ENCODE results near the gene ACSL5. TPM values are rescaled to one million over a fixed set of nuclear protein-coding genes. Genes with fewer than 3 reads are reported as not detected.

The ACSL5 gene
- total RNA-seq, 2 experiments from 2014 or later, result 55.8 to 59.5 TPM

- POLR2A ChIA-PET, result no interaction called here
- DNase-seq (no peak), ATAC-seq (ENCODE audit: low read depth) (no peak)
- Mint-ChIP-seq H3K9me3 (no peaks in the 10 kb centered on the region), H3K36me3 (no peaks in the 10 kb centered on the region), H3K27ac (no peak overlapping the region), H3K4me1 (no peaks in the 10 kb centered on the region), H3K27me3 (peaks cover 3% of the 10 kb centered on the region), H3K4me3 (no peak overlapping the region)
Measured at GRCh38 chr10:112344261-112344660, 29.7 kb upstream of the ACSL5 start.

DNA sequence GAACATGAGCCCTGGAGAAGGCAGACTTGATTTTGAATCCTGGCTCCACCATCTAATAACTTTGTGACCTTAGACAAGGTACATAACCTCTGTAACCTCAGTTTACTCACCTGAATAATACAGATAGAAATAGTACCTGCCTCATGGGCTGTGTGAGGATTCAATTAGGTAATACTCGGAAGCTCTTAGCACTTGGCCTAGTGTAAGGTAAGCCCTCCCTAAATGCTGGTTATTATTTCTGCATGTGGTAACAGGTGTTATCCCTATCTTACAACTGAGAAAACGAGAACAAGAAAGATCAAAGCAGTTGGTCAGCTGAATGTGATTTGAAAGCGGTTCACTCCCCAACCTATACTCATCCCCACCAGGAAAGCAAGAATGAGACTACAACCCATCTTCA is 28.7 kb upstream of the ACSL5 start:
- DNase-seq, result no peak
- no peaks in the 10 kb centered on the region for H3K4me1 Mint-ChIP-seq
- no peak overlapping the region for H3K27ac Mint-ChIP-seq
- POLR2A ChIA-PET, result no interaction called here
- peaks cover 3% of the 10 kb centered on the region for H3K27me3 Mint-ChIP-seq
- no peak overlapping the region for H3K4me3 Mint-ChIP-seq
- H3K36me3 Mint-ChIP-seq, result no peaks in the 10 kb centered on the region
- H3K9me3 Mint-ChIP-seq, result no peaks in the 10 kb centered on the region
- ATAC-seq (ENCODE audit: low read depth), result no peak

- no peaks in the 10 kb centered on the region for H3K9me3 Mint-ChIP-seq
- no peak overlapping the region for H3K4me3 Mint-ChIP-seq
- POLR2A ChIA-PET, result no interaction called here
- H3K4me1 Mint-ChIP-seq, result no peaks in the 10 kb centered on the region
- no peak overlapping the region for H3K27ac Mint-ChIP-seq
- H3K36me3 Mint-ChIP-seq, result no peaks in the 10 kb centered on the region
- DNase-seq (no peak), ATAC-seq (ENCODE audit: low read depth) (no peak)
- peaks cover 3% of the 10 kb centered on the region for H3K27me3 Mint-ChIP-seq
Measured at GRCh38 chr10:112345743-112346142, 28.2 kb upstream of the ACSL5 start.

DNA sequence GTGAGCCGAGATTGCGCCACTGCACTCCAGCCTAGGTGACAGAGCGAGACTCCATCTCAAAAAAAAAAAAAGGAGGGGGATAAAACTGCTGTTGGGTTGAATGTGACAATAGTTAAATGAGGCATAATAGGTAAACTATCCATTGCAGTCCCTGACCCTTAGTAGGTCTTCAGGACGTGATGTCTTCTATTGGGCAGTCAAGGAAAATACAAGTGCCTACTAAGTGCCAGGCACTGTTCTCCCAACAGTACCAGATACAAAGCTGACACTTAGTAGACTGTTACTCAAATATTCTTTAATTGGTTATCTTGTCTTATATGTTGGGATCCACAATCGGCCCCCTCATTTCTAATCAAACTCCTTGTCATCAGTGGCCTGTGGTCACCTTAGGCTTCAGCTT is 27.1 kb upstream of the ACSL5 start:
- Mint-ChIP-seq H3K9me3 (no peaks in the 10 kb centered on the region), H3K4me3 (no peak overlapping the region), H3K27ac (no peak overlapping the region), H3K36me3 (no peaks in the 10 kb centered on the region), H3K4me1 (no peaks in the 10 kb centered on the region), H3K27me3 (peaks cover 3% of the 10 kb centered on the region)
- DNase-seq (no peak), ATAC-seq (ENCODE audit: low read depth) (no peak)
- POLR2A ChIA-PET, result no interaction called here

- Mint-ChIP-seq H3K4me3 (no peak overlapping the region), H3K9me3 (no peaks in the 10 kb centered on the region), H3K27me3 (peaks cover 3% of the 10 kb centered on the region), H3K36me3 (no peaks in the 10 kb centered on the region), H3K27ac (no peak overlapping the region), H3K4me1 (no peaks in the 10 kb centered on the region)
- POLR2A ChIA-PET, result no interaction called here
- no peak for ATAC-seq (ENCODE audit: low read depth)
- DNase-seq, result no peak
Measured at GRCh38 chr10:112347709-112348671, 25.9 kb upstream of the ACSL5 start.

- Mint-ChIP-seq H3K9me3 (no peaks in the 10 kb centered on the region), H3K27me3 (peaks cover 3% of the 10 kb centered on the region), H3K27ac (no peak overlapping the region), H3K4me3 (no peak overlapping the region), H3K36me3 (no peaks in the 10 kb centered on the region), H3K4me1 (no peaks in the 10 kb centered on the region)
- POLR2A ChIA-PET, result no interaction called here
- no peak for DNase-seq
- no peak for ATAC-seq (ENCODE audit: low read depth)
Measured at GRCh38 chr10:112348759-112349158, 25.2 kb upstream of the ACSL5 start.

GRCh38 chr10:112349521-112350085 is 24.3 kb upstream of the ACSL5 start:
- Mint-ChIP-seq H3K9me3 (no peaks in the 10 kb centered on the region), H3K27ac (no peak overlapping the region), H3K4me3 (no peak overlapping the region), H3K27me3 (peaks cover 3% of the 10 kb centered on the region), H3K36me3 (no peaks in the 10 kb centered on the region), H3K4me1 (no peaks in the 10 kb centered on the region)
- ATAC-seq (ENCODE audit: low read depth), result no peak
- DNase-seq, result no peak
- POLR2A ChIA-PET, result no interaction called here

DNA sequence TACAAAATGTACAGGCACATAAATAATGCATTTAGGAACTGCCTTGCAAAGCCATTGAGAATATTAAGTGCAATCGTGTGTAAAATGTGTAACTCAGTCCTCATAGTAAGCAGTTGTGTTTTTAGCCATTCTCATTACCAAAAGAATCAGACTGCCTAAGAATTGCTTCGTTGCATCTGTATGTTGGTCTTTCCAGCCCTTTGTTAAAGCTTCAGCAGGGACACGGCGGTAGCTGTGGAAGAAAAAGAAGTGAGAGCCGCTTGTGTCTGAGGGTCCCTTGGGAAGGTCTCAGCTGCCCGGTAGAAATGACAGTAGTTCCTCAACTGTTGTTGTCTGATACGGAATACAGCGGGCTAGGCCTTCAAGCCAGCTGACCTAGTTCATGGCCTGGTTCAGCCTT is 22.8 kb upstream of the ACSL5 start:
- no peaks in the 10 kb centered on the region for H3K9me3 Mint-ChIP-seq
- DNase-seq (no peak), ATAC-seq (ENCODE audit: low read depth) (no peak)
- no peaks in the 10 kb centered on the region for H3K4me1 Mint-ChIP-seq
- H3K4me3 Mint-ChIP-seq, result no peak overlapping the region
- peaks cover 3% of the 10 kb centered on the region for H3K27me3 Mint-ChIP-seq
- POLR2A ChIA-PET, result interaction anchor here (0.6 kb wide), 1 partner anchor 63 kb away, joined by 8 read pairs; no protein-coding TSS in a partner anchor
- H3K27ac Mint-ChIP-seq, result no peak overlapping the region
- no peaks in the 10 kb centered on the region for H3K36me3 Mint-ChIP-seq

GRCh38 chr10:112352044-112352443 is 21.9 kb upstream of the ACSL5 start:
- no peak for ATAC-seq (ENCODE audit: low read depth)
- DNase-seq, result no peak
- no peak overlapping the region for H3K27ac Mint-ChIP-seq
- no peaks in the 10 kb centered on the region for H3K36me3 Mint-ChIP-seq
- POLR2A ChIA-PET, result no interaction called here
- no peaks in the 10 kb centered on the region for H3K4me1 Mint-ChIP-seq
- H3K9me3 Mint-ChIP-seq, result no peaks in the 10 kb centered on the region
- H3K27me3 Mint-ChIP-seq, result peaks cover 3% of the 10 kb centered on the region
- H3K4me3 Mint-ChIP-seq, result no peak overlapping the region

DNA sequence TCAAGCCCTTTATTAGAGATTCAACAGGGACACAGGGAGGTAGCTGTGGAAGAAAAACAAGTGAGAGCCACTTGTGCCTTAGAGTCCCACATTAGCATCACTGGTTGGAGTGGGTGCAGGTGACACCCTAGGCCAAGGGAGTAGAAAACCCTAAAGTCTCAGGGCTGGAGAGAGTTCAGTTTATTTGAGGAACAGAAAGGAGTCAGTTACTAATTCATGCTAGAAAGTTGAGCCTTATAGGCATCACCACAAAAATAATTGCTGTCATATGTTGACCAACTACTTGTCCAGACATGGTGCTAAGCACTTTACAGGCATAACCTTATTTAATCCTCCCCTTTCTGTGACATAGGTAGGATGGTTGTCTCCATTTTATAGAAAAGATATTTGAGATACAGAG is 20.9 kb upstream of the ACSL5 start:
- Mint-ChIP-seq H3K27me3 (no peaks in the 10 kb centered on the region), H3K4me1 (no peaks in the 10 kb centered on the region), H3K9me3 (no peaks in the 10 kb centered on the region)

DNA sequence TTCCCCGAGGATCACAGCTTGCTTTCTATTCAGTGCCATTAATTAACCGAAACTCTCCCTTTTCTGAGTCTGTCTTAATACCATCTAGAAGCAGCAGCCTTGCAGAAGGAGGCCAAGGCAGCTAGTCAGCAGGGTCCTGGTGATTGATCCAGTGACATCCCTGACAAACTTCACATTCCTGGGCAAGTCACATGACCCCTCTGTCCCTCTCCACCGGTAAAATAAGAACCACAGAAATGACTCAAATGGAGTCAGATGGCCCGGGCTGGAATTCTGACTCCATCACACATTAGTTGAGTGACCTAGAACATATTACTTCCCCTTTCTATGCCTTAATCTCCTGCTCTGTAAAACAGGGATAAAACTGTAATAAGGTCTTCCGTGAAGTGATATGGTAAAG is 17.2 kb upstream of the ACSL5 start:
- H3K9me3 Mint-ChIP-seq, result no peaks in the 10 kb centered on the region

More for the DNA sequence above, 20.9 kb upstream of the ACSL5 start:
- DNase-seq (no peak), ATAC-seq (ENCODE audit: low read depth) (no peak)
- Mint-ChIP-seq H3K36me3 (no peaks in the 10 kb centered on the region), H3K4me3 (no peak overlapping the region), H3K27ac (no peak overlapping the region)
- POLR2A ChIA-PET, result no interaction called here

DNA sequence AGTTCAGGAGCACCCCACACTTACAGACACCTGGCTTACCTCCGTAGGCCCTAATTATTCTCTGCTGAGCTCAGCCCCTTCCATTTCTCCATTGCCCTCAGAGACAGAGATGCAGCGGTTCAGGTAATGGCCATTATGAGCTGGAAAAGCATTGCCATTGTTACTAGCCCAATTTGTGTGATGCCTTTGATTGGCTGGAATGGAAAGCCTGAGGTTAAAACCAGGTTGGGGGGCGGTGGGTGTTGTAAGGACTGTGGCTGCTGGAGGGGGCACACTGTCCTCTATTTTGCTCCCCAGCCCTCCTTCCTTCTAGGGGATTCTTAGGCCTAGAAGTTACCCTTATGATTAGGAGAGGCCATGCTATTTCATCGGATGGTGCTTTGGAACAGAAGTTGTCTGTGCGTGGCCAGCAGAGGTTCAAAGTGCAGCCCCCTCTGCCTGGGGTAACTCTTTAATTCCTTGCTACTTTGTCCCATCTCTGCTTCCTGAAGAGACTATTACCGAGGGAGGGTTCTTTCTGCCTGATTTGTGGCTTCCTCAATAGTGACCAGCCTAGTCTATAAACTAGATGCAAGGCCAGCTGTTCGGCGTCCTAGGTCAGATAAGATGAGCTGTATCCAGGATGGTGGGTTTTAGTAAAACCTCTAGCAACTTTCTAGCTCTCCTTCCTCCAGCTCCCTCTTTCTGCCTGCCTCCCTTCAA is 14.2 kb upstream of the ACSL5 start:
- H3K9me3 Mint-ChIP-seq, result no peaks in the 10 kb centered on the region
- no peak for DNase-seq
- H3K27ac Mint-ChIP-seq, result no peak overlapping the region
- H3K4me1 Mint-ChIP-seq, result no peaks in the 10 kb centered on the region
- no peak overlapping the region for H3K4me3 Mint-ChIP-seq
- POLR2A ChIA-PET, result no interaction called here
- no peak for ATAC-seq (ENCODE audit: low read depth)
- H3K36me3 Mint-ChIP-seq, result no peaks in the 10 kb centered on the region
- H3K27me3 Mint-ChIP-seq, result peaks cover 5% of the 10 kb centered on the region

More for the DNA sequence above, 17.2 kb upstream of the ACSL5 start:
- Mint-ChIP-seq H3K36me3 (no peaks in the 10 kb centered on the region), H3K27me3 (no peaks in the 10 kb centered on the region), H3K27ac (no peak overlapping the region), H3K4me1 (no peaks in the 10 kb centered on the region), H3K4me3 (no peak overlapping the region)
- no peak for ATAC-seq (ENCODE audit: low read depth)
- POLR2A ChIA-PET, result no interaction called here
- no peak for DNase-seq

DNA sequence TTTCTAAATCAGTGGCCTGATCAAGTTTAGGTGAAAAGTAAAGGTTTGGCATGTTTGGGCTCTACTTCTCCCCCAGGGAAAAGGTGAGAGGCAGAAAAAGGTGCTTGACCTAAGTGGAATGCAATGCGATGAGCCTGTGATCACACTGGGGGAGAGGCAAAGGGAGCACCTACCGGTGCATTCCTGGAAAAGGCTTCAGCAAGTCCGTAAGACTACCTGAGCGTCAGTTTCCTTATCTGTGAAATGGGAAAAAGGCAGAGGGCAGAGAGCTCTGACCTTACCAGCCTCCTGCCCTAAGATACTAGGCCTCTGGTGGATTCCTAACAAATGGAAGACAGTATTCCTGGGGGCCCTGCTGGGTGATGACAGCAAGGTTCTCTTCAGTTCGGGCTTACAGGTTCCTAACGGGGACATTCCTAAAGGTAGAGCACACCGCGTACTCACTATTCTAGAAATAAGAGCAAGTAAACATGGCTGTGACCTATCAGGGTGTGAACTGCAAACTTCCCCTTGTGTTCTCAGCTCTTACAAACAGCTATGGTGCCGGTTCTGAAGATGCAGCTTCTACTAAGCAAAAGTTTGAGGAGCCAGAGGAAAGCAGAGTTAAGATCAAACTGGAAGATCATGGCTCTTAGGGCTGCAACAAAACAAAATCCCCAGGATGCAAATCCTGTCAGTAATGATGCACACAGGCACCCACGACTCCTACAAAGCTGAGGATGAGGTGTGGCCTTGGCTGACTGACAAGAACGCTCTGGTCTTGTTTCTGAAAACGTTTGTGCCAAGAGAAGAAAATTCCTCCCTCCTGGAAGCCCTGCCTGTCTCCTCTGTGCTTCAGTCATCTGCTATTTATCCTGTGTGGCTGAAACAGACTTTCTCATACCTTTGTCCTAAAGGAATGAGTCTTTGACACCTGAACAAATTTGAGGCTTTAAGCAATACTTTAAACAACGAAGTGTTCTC is 13.3 kb upstream of the ACSL5 start:
- ATAC-seq (ENCODE audit: low read depth), result no peak

More for the DNA sequence above, 13.3 kb upstream of the ACSL5 start:
- no peak for DNase-seq
- Mint-ChIP-seq H3K27ac (no peak overlapping the region), H3K9me3 (no peaks in the 10 kb centered on the region), H3K27me3 (peaks cover 5% of the 10 kb centered on the region), H3K4me1 (no peaks in the 10 kb centered on the region), H3K4me3 (no peak overlapping the region), H3K36me3 (no peaks in the 10 kb centered on the region)
- POLR2A ChIA-PET, result no interaction called here

All from activated naive CD8-positive, alpha-beta T cell treated with anti-CD3 and anti-CD28 coated beads, Interleukin-2, amount 10 ng/mL, durations not matched to agents 7 days and 5 days (primary cell).